ENCODE measurements around the gene DNAJB9.

- TF ChIP-seq ZNF426 (tag by site-specific recombination; IDR thresholded peaks at IDR 0.05) (no peak), ZNF350 (tag by site-specific recombination; IDR thresholded peaks at IDR 0.05) (no peak), CTCF (tag by site-specific recombination; IDR thresholded peaks at IDR 0.05) (no peak), ZNF24 (tag by site-specific recombination; IDR thresholded peaks at IDR 0.05) (no peak), EGR2 (tag by site-specific recombination; IDR thresholded peaks at IDR 0.05; ENCODE audit: low read depth) (no peak), ATF2 (tag by site-specific recombination; IDR thresholded peaks at IDR 0.05; ENCODE audit: low read depth) (no peak), ZNF121 (tag by site-specific recombination; IDR thresholded peaks at IDR 0.05) (no peak), REST (tag by site-specific recombination; IDR thresholded peaks at IDR 0.05) (no peak), WT1 (tag by site-specific recombination; IDR thresholded peaks at IDR 0.05) (no peak)
These were observed 53.5 kb downstream of the DNAJB9 start for GRCh38 chr7:108623220-108623619.
